ENCODE measurements around the gene TEDDM1.

DNA sequence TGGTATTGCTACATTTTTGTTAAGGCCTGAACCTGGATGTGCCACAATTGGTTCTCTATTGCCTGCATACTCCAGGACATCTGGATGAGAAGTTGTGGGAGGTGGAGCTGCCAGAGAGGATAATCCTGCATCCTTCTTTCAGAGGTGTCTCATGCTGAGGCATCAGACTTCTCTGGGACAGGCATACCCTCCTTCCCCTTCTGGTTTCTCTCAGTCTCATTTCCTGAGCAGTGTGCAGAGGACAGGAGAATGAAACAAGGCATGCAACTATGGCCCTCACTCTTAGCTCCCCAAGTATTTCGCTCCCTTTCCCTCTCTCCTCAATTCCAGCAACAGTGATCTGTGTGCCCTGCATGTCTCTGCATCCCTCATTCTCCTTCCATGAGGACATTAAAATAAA, 41.9 kb upstream of the TEDDM1 start:
- TF ChIP-seq SMAD3 (CRISPR knock-in tag; IDR thresholded peaks at IDR 0.05; ENCODE audit: borderline replicate concordance) (no peak), HMGA2 (CRISPR knock-in tag; IDR thresholded peaks at IDR 0.05) (no peak), ELF4 (CRISPR knock-in tag; IDR thresholded peaks at IDR 0.05; ENCODE audit: low read depth) (no peak), TEAD4 (CRISPR knock-in tag; IDR thresholded peaks at IDR 0.05) (no peak), ETV6 (CRISPR knock-in tag; IDR thresholded peaks at IDR 0.05) (no peak), JUN (CRISPR knock-in tag; IDR thresholded peaks at IDR 0.05) (no peak), FOXP1 (CRISPR knock-in tag; IDR thresholded peaks at IDR 0.05; ENCODE audit: borderline replicate concordance) (no peak), FOXJ3 (CRISPR knock-in tag; IDR thresholded peaks at IDR 0.05; ENCODE audit: borderline replicate concordance) (no peak)
- TF ChIP-seq, protein P1, sequence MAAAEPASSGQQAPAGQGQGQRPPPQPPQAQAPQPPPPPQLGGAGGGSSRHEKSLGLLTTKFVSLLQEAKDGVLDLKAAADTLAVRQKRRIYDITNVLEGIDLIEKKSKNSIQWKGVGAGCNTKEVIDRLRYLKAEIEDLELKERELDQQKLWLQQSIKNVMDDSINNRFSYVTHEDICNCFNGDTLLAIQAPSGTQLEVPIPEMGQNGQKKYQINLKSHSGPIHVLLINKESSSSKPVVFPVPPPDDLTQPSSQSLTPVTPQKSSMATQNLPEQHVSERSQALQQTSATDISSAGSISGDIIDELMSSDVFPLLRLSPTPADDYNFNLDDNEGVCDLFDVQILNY (CRISPR knock-in tag; IDR thresholded peaks at IDR 0.05) = no peak
- TF ChIP-seq, protein P2, sequence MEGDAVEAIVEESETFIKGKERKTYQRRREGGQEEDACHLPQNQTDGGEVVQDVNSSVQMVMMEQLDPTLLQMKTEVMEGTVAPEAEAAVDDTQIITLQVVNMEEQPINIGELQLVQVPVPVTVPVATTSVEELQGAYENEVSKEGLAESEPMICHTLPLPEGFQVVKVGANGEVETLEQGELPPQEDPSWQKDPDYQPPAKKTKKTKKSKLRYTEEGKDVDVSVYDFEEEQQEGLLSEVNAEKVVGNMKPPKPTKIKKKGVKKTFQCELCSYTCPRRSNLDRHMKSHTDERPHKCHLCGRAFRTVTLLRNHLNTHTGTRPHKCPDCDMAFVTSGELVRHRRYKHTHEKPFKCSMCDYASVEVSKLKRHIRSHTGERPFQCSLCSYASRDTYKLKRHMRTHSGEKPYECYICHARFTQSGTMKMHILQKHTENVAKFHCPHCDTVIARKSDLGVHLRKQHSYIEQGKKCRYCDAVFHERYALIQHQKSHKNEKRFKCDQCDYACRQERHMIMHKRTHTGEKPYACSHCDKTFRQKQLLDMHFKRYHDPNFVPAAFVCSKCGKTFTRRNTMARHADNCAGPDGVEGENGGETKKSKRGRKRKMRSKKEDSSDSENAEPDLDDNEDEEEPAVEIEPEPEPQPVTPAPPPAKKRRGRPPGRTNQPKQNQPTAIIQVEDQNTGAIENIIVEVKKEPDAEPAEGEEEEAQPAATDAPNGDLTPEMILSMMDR (IDR thresholded peaks at IDR 0.05) = no peak
- TF ChIP-seq, protein P3, sequence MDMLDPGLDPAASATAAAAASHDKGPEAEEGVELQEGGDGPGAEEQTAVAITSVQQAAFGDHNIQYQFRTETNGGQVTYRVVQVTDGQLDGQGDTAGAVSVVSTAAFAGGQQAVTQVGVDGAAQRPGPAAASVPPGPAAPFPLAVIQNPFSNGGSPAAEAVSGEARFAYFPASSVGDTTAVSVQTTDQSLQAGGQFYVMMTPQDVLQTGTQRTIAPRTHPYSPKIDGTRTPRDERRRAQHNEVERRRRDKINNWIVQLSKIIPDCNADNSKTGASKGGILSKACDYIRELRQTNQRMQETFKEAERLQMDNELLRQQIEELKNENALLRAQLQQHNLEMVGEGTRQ (CRISPR knock-in tag; IDR thresholded peaks at IDR 0.05) = no peak
- TF ChIP-seq, protein P4, sequence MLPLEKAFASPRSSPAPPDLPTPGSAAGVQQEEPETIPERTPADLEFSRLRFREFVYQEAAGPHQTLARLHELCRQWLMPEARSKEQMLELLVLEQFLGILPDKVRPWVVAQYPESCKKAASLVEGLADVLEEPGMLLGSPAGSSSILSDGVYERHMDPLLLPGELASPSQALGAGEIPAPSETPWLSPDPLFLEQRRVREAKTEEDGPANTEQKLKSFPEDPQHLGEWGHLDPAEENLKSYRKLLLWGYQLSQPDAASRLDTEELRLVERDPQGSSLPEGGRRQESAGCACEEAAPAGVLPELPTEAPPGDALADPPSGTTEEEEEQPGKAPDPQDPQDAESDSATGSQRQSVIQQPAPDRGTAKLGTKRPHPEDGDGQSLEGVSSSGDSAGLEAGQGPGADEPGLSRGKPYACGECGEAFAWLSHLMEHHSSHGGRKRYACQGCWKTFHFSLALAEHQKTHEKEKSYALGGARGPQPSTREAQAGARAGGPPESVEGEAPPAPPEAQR (CRISPR knock-in tag; IDR thresholded peaks at IDR 0.05) = no peak
- TF ChIP-seq, protein P5, sequence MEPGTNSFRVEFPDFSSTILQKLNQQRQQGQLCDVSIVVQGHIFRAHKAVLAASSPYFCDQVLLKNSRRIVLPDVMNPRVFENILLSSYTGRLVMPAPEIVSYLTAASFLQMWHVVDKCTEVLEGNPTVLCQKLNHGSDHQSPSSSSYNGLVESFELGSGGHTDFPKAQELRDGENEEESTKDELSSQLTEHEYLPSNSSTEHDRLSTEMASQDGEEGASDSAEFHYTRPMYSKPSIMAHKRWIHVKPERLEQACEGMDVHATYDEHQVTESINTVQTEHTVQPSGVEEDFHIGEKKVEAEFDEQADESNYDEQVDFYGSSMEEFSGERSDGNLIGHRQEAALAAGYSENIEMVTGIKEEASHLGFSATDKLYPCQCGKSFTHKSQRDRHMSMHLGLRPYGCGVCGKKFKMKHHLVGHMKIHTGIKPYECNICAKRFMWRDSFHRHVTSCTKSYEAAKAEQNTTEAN (CRISPR knock-in tag; IDR thresholded peaks at IDR 0.05) = no peak
- TF ChIP-seq, protein P6, sequence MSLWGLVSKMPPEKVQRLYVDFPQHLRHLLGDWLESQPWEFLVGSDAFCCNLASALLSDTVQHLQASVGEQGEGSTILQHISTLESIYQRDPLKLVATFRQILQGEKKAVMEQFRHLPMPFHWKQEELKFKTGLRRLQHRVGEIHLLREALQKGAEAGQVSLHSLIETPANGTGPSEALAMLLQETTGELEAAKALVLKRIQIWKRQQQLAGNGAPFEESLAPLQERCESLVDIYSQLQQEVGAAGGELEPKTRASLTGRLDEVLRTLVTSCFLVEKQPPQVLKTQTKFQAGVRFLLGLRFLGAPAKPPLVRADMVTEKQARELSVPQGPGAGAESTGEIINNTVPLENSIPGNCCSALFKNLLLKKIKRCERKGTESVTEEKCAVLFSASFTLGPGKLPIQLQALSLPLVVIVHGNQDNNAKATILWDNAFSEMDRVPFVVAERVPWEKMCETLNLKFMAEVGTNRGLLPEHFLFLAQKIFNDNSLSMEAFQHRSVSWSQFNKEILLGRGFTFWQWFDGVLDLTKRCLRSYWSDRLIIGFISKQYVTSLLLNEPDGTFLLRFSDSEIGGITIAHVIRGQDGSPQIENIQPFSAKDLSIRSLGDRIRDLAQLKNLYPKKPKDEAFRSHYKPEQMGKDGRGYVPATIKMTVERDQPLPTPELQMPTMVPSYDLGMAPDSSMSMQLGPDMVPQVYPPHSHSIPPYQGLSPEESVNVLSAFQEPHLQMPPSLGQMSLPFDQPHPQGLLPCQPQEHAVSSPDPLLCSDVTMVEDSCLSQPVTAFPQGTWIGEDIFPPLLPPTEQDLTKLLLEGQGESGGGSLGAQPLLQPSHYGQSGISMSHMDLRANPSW (CRISPR knock-in tag; conservative IDR thresholded peaks at IDR 0.05; ENCODE audit: low read depth) = no peak

Data from WTC11 (cell line).